ENCODE data around the gene PCDH12.

PCDH12 gene

GRCh38 chr5:142000704-142001484 lies 42.9 kb upstream of the PCDH12 start:
- TF ChIP-seq SIN3A (IDR thresholded peaks at IDR 0.05; ENCODE audit: borderline replicate concordance, insufficient read depth, low read length) (no peak), FOXP2 (optimal IDR thresholded peaks at IDR 0.05; ENCODE audit: borderline replicate concordance, extremely low read depth, extremely low read length, insufficient read depth) (no peak), REST (IDR thresholded peaks at IDR 0.05; ENCODE audit: insufficient read depth in 1 of 2, low read depth in 2 of 2, low read length in 2 of 2) (no peak), TAF1 (IDR thresholded peaks at IDR 0.05; ENCODE audit: borderline replicate concordance, insufficient read depth, low read length) (no peak), POLR2AphosphoS5 (IDR thresholded peaks at IDR 0.05; ENCODE audit: low read depth, low read length) (no peak)

GRCh38 chr5:142000173-142000572 lies 42.2 kb upstream of the PCDH12 start:
- TF ChIP-seq TAF1 (IDR thresholded peaks at IDR 0.05; ENCODE audit: borderline replicate concordance, insufficient read depth, low read length) (no peak), SIN3A (IDR thresholded peaks at IDR 0.05; ENCODE audit: borderline replicate concordance, insufficient read depth, low read length) (no peak), FOXP2 (optimal IDR thresholded peaks at IDR 0.05; ENCODE audit: borderline replicate concordance, extremely low read depth, extremely low read length, insufficient read depth) (no peak), REST (IDR thresholded peaks at IDR 0.05; ENCODE audit: insufficient read depth in 1 of 2, low read depth in 2 of 2, low read length in 2 of 2) (no peak), POLR2AphosphoS5 (IDR thresholded peaks at IDR 0.05; ENCODE audit: low read depth, low read length) (no peak)

GRCh38 chr5:141997358-141997960 lies 39.5 kb upstream of the PCDH12 start:
- TF ChIP-seq POLR2AphosphoS5 (IDR thresholded peaks at IDR 0.05; ENCODE audit: low read depth, low read length): no peak
- no peak for TF ChIP-seq TAF1 (IDR thresholded peaks at IDR 0.05; ENCODE audit: borderline replicate concordance, insufficient read depth, low read length)
- TF ChIP-seq FOXP2 (optimal IDR thresholded peaks at IDR 0.05; ENCODE audit: borderline replicate concordance, extremely low read depth, extremely low read length, insufficient read depth): no peak
- no peak for TF ChIP-seq REST (IDR thresholded peaks at IDR 0.05; ENCODE audit: insufficient read depth in 1 of 2, low read depth in 2 of 2, low read length in 2 of 2)
- no peak for TF ChIP-seq SIN3A (IDR thresholded peaks at IDR 0.05; ENCODE audit: borderline replicate concordance, insufficient read depth, low read length)

GRCh38 chr5:141995656-141996055 lies 37.7 kb upstream of the PCDH12 start:
- TF ChIP-seq FOXP2 (optimal IDR thresholded peaks at IDR 0.05; ENCODE audit: borderline replicate concordance, extremely low read depth, extremely low read length, insufficient read depth): no peak
- no peak for TF ChIP-seq REST (IDR thresholded peaks at IDR 0.05; ENCODE audit: insufficient read depth in 1 of 2, low read depth in 2 of 2, low read length in 2 of 2)
- TF ChIP-seq TAF1 (IDR thresholded peaks at IDR 0.05; ENCODE audit: borderline replicate concordance, insufficient read depth, low read length): no peak
- TF ChIP-seq SIN3A (IDR thresholded peaks at IDR 0.05; ENCODE audit: borderline replicate concordance, insufficient read depth, low read length): no peak
- no peak for TF ChIP-seq POLR2AphosphoS5 (IDR thresholded peaks at IDR 0.05; ENCODE audit: low read depth, low read length)
